Heart left ventricle (tissue), 16 donors: ENCODE measurements around the gene ANKRD39. TPM values are rescaled to one million over a fixed set of nuclear protein-coding genes. Genes with fewer than 3 reads are reported as not detected.

Source experiments
- ATAC-seq, 4 donors: fragments of 200-7000 bp; cut with Tn5 transposase; one replicate each; pipeline ENCODE4 v1.9.1; 2020 to 2022; ENCODE audit warnings: moderate library complexity in 4 of 4, mild to moderate bottlenecking in 3 of 4, moderate number of reproducible peaks in 1 of 4
- DNase-seq, 5 donors: peaks; one replicate each; pipeline ENCODE4 v3.0.0-alpha.2; 2020
- H3K27ac ChIP-seq, 12 donors: fragments of 200-600 bp; sonication (generic) in 4 of 12; one replicate each; pipeline versions ENCODE4 v1.5.0 to v1.8.0; 2016 to 2022; ENCODE audit warnings: mild to moderate bottlenecking in 2 of 12
- H3K27me3 ChIP-seq, 9 donors: fragments of 200-600 bp; sonication (generic) in 2 of 9; one replicate each; pipeline versions ENCODE4 v1.5.1 to v1.8.0; 2016 to 2022; ENCODE audit warnings: mild to moderate bottlenecking in 3 of 9
- H3K36me3 ChIP-seq, 9 donors: fragments of 200-600 bp; sonication (generic) in 2 of 9; one replicate each; pipeline versions ENCODE4 v1.5.0 to v1.8.0; 2018 to 2022; ENCODE audit warnings: mild to moderate bottlenecking in 2 of 9
- H3K4me1 ChIP-seq, 12 donors: fragments of 200-600 bp; sonication (generic) in 4 of 12; one replicate each; pipeline versions ENCODE4 v1.5.0 to v1.8.0; 2016 to 2022; ENCODE audit warnings: mild to moderate bottlenecking in 3 of 12
- H3K4me3 ChIP-seq, 12 donors: fragments of 200-600 bp; sonication (generic) in 4 of 12; one replicate each; pipeline versions ENCODE4 v1.5.0 to v1.8.0; 2017 to 2022; ENCODE audit warnings: mild to moderate bottlenecking in 9 of 12, moderate library complexity in 4 of 12
- H3K9me3 ChIP-seq, 12 donors: fragments of 200-600 bp; sonication (generic) in 4 of 12; one replicate each; pipeline versions ENCODE4 v1.5.0 to v1.8.0; 2016 to 2022; ENCODE audit warnings: mild to moderate bottlenecking in 1 of 12
- CTCF ChIP-seq, 12 donors: fragments of 200-600 bp; sonication (generic) in 4 of 12; IDR thresholded peaks; one replicate each; pipeline versions ENCODE4 v1.5.0 to v1.8.0; 2018 to 2022; ENCODE audit warnings: antibody characterized with exemption in 12 of 12, mild to moderate bottlenecking in 5 of 12
- POLR2A ChIP-seq, 2 donors: fragments of 450-650 bp; IDR thresholded peaks; one replicate each; pipeline ENCODE4 v1.6.1; 2017; ENCODE audit warnings: antibody characterized with exemption in 2 of 2, mild to moderate bottlenecking in 2 of 2, moderate library complexity in 2 of 2
- WGBS, 4 donors: extraction: QIAGEN DNeasy Blood & Tissue Kit in 2 of 4; methylation state at CpG; one replicate each; pipeline versions ENCODE4 v1.1.5 to v1.1.7; 2013 to 2018; 5-methylcytosine and 5-hydroxymethylcytosine counted together
- intact Hi-C, 10 donors: fragments of 100-400 bp; cut with DNase I; formaldehyde crosslinking; loops; one replicate each; pipeline versions ENCODE4 v1.11.1 to v1.14.2; 2022
- polyA plus RNA-seq, 2 donors: library from polyadenylated mRNA; stranded (reverse); fragments of 200-250 nt; gene quantifications; one replicate each; pipeline ENCODE4 v1.2.3, GENCODE V29; 2013
- total RNA-seq, 9 donors: library from RNA; depleted of rRNA in 2 of 9; stranded (reverse); fragments of >200 nt in 2 of 9; fragmentation: NEBNext Ultra II Directional in 3 of 9; extraction: Animal tissue kit (Norgen Biotek cat#: 25700) in 3 of 9; gene quantifications; one replicate each; pipeline versions ENCODE4 v1.1.0 to v1.2.4, GENCODE V29; 2016 to 2023
- donor health status: ischemic (EF 13 %, LVEDD 7.1; RV severe dilation, severe dysfunction).
- donor health status: healthy with polysubstance abuse.
- donor health status: DM: no; HTN: yes; CAD: no.
- donor health status: DM: no; HTN: no; CAD: no.
- donor health status: ischemic (EF 25% LVEDD 6.9; RV normal size, moderate dysfunction).
- donor health status: ischemic (EF 25% LVEDD 5.7; RV mildly dilated, moderate dysfunction).
- donor health status: healthy.
- donor health status: DM: yes; HTN: yes; CAD: no.
- donor health status: ischemic (EF 35%, LVEDD 5.7; RV mildly dilated, moderate dysfunction).
- donor health status: nonischemic (EF 11% LVEDD 7.7; RV severe dilation, severe dysfunction).
- donor health status: DM: yes; HTN: yes; CAD: no.
- donor health status: PGD.
- donor health status: ischemic (EF 29% LVEDD 5.4; RV normal size, mild dysfunction).
- donor health status: nonischemic (EF 23%, LVEDD 6.1; RV moderate dilation, normal function).

The ANKRD39 gene
- total and polyA plus RNA-seq, 11 donors, result 13.3 to 33.4 (median 17.5) TPM

DNA sequence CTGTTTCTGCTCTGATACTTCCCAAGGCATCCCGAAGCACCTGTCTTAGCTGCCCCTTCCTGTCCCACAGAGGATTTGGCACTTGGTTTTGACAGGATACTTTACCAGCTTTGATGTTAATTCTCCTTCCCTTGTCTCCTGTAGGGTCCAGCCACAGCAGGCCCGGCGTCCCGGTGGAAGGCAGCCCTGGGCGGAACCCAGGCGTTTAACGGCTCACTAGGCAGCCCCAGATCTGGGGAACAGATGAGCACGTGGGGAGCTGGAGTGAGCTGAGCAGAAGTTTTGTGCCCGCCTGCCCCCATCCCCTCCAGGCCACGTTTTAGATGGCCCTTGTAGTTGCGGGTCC is 25.4 kb downstream of the ANKRD39 start:
- 68 to 80% (median 74%) methylated on average over 7 to 11 of the region's 11 CpGs for WGBS, 4 donors
- DNase-seq (no peak), ATAC-seq (no peak)
- H3K27ac ChIP-seq, result peak overlapping the region in 8 of 12 donors; percentile 8 to 59 (median 34)
- no peak for TF ChIP-seq CTCF (IDR thresholded peaks at IDR 0.05)
- TF ChIP-seq POLR2A (IDR thresholded peaks at IDR 0.05), result no peak
- peaks cover 0 to 24% (median 11%) of the 10 kb centered on the region in 12 donors for H3K4me1 ChIP-seq
- H3K27me3 ChIP-seq, result no peaks in the 10 kb centered on the region
- no peak overlapping the region for H3K4me3 ChIP-seq
- peaks cover 0 to 85% (median 74%) of the 10 kb centered on the region in 9 donors for H3K36me3 ChIP-seq
- intact Hi-C loops, result no loop called here
- H3K9me3 ChIP-seq, result no peaks in the 10 kb centered on the region

DNA sequence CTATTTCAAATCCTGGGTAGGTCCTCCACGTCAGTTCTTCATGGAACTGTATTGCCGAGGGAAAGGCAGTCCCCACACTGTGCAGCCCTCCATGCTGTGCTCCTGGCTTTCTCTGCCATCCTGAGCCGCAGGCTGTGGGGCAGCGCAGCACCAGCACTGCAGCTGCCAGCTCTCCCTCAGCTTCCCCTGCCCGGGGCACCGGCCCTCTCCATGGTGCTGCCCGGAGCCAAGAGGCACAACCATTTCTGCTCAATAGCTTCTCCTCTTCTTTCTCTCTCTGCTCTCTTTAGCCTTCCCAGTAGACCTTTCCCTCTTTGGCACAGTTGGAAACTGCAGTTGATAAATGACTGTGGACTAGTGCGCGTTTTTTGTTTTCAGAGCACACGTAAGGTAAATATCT is 26.1 kb downstream of the ANKRD39 start:
- intact Hi-C loops, result no loop called here
- ATAC-seq, result peak; percentile 18 to 77 (median 64)
- H3K27ac ChIP-seq, result peak overlapping the region in 1 of 12 donors; percentile 51
- TF ChIP-seq CTCF (IDR thresholded peaks at IDR 0.05) (no peak), POLR2A (IDR thresholded peaks at IDR 0.05) (no peak)
- H3K36me3 ChIP-seq, result peaks cover 0 to 87% (median 74%) of the 10 kb centered on the region in 9 donors
- no peak for DNase-seq
- peaks cover 0 to 24% (median 11%) of the 10 kb centered on the region in 12 donors for H3K4me1 ChIP-seq
- no peak overlapping the region for H3K4me3 ChIP-seq
- H3K27me3 ChIP-seq, result no peaks in the 10 kb centered on the region
- 67 to 75% (median 70%) methylated on average over 10 of the region's 10 CpGs for WGBS, 4 donors
- H3K9me3 ChIP-seq, result no peaks in the 10 kb centered on the region

- H3K36me3 ChIP-seq, result peaks cover 0 to 96% (median 86%) of the 10 kb centered on the region in 9 donors
- WGBS, 4 donors, result 38 to 62% (median 56%) methylated on average over 3 to 5 of the region's 5 CpGs
- no peak for TF ChIP-seq CTCF (IDR thresholded peaks at IDR 0.05)
- no peaks in the 10 kb centered on the region for H3K9me3 ChIP-seq
- H3K27me3 ChIP-seq, result no peaks in the 10 kb centered on the region
- intact Hi-C loops, result no loop called here
- ATAC-seq, result no peak
- H3K27ac ChIP-seq, result no peak overlapping the region
- peaks cover 0 to 24% (median 11%) of the 10 kb centered on the region in 12 donors for H3K4me1 ChIP-seq
- no peak overlapping the region for H3K4me3 ChIP-seq
- DNase-seq, result no peak
These were observed 27.7 kb downstream of the ANKRD39 start for GRCh38 chr2:96830044-96830562.

- no peak for DNase-seq
- no peak overlapping the region for H3K27ac ChIP-seq
- no peak for ATAC-seq
- TF ChIP-seq POLR2A (IDR thresholded peaks at IDR 0.05) (no peak), CTCF (IDR thresholded peaks at IDR 0.05) (no peak)
- WGBS, 4 donors, result 95 to 96% (median 95%) methylated on average over 13 of the region's 13 CpGs
- H3K4me1 ChIP-seq, result peaks cover 0 to 30% (median 12%) of the 10 kb centered on the region in 12 donors
- H3K36me3 ChIP-seq, result peaks cover 0 to 97% (median 84%) of the 10 kb centered on the region in 9 donors
- H3K4me3 ChIP-seq, result no peak overlapping the region
- H3K27me3 ChIP-seq, result no peaks in the 10 kb centered on the region
- H3K9me3 ChIP-seq, result no peaks in the 10 kb centered on the region
- intact Hi-C loops, result no loop called here
These were observed 28.9 kb downstream of the ANKRD39 start for GRCh38 chr2:96828874-96829273.
